ENCODE data around the gene AGAP1.

AGAP1 gene

DNA sequence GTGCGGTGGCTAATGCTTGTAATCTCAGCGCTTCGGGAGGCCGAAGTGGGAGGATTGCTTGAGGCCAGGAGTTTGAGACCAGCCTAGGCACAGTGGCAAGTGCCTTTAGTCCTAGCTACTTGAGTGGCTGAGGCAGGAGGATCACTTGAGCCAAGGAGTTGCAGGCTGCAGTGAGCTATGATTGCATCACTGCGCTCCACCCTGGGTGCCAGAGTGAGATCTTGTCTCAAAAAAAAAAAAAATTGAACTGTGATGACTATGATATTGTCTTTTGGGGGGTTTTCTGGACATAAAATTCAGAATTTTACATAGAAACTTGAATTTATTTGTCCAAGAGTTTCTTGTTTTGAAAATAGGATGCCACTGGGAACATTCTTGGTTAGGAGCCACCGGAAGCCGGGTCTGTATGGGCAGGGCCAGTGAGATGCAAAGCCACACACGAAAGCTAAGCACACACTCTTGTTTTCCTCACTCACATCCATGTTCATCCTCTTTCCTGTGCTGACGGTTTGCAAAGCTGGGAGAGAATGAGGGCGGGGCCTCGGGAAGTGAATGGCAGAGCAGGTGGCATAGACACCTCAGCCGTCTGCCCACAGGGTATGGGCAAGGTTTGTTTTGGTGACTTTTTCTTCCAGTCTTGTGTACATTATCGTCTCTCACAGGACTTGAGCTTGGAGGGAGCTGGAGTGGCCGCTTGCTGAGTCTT is 12.6 kb downstream of the AGAP1 start:
- peak; percentile 26 for ATAC-seq (ENCODE audit: low read depth)
- Histone ChIP-seq H3K4me1 (ENCODE audit: insufficient read depth, poor library complexity, severe bottlenecking) (peaks cover 18% of the 10 kb centered on the region), H3K4me3 (ENCODE audit: severe bottlenecking) (no peak overlapping the region), H3K36me3 (ENCODE audit: low read depth) (no peaks in the 10 kb centered on the region), H3K9me3 (ENCODE audit: severe bottlenecking) (no peaks in the 10 kb centered on the region), H3K27ac (ENCODE audit: poor library complexity, severe bottlenecking) (peak overlapping the region; percentile 20), H3K27me3 (ENCODE audit: insufficient read depth, poor library complexity, severe bottlenecking) (no peaks in the 10 kb centered on the region)
- TF ChIP-seq, protein P1, sequence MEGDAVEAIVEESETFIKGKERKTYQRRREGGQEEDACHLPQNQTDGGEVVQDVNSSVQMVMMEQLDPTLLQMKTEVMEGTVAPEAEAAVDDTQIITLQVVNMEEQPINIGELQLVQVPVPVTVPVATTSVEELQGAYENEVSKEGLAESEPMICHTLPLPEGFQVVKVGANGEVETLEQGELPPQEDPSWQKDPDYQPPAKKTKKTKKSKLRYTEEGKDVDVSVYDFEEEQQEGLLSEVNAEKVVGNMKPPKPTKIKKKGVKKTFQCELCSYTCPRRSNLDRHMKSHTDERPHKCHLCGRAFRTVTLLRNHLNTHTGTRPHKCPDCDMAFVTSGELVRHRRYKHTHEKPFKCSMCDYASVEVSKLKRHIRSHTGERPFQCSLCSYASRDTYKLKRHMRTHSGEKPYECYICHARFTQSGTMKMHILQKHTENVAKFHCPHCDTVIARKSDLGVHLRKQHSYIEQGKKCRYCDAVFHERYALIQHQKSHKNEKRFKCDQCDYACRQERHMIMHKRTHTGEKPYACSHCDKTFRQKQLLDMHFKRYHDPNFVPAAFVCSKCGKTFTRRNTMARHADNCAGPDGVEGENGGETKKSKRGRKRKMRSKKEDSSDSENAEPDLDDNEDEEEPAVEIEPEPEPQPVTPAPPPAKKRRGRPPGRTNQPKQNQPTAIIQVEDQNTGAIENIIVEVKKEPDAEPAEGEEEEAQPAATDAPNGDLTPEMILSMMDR (IDR thresholded peaks at IDR 0.05; ENCODE audit: poor library complexity, severe bottlenecking), result no peak
- peak; percentile 29 for DNase-seq (ENCODE audit: low spot score)

DNA sequence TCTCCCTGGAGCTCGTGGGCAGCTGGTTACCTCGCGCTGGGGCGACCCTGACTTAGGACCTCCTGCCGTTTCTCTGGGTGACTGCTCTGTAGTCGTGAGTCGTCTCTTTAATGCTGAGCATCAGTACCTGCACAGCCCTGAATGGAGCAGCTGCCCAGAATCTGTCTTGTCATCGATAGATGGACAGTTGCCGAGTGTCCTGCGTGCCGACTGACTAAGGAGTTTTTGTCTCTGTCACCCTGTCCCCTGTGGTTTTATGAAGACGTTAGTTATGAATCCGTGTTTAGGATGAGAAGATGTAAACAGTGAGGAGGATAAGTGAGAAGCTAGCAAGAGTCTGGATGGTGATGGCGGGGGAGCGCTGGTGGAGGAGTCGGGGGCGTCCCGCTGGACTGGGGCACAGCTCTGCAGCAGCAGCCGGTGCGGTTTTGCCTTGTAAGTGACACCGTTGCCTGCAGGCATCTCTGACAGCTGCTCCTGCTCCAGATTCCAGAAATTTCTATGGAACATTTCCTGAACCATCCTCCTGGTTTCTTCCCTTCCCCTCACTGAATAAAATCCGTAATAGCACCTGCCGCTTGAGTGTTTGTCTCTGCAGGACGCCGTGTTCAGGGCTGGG is 13.3 kb downstream of the AGAP1 start:
- TF ChIP-seq, protein P1 (IDR thresholded peaks at IDR 0.05; ENCODE audit: poor library complexity, severe bottlenecking), result no peak
- H3K27ac ChIP-seq (ENCODE audit: poor library complexity, severe bottlenecking), result peak overlapping the region; percentile 20
- no peaks in the 10 kb centered on the region for H3K9me3 ChIP-seq (ENCODE audit: severe bottlenecking)
- no peak for ATAC-seq (ENCODE audit: low read depth)
- H3K27me3 ChIP-seq (ENCODE audit: insufficient read depth, poor library complexity, severe bottlenecking), result no peaks in the 10 kb centered on the region
- no peak overlapping the region for H3K4me3 ChIP-seq (ENCODE audit: severe bottlenecking)
- DNase-seq (ENCODE audit: low spot score), result no peak
- H3K4me1 ChIP-seq (ENCODE audit: insufficient read depth, poor library complexity, severe bottlenecking), result peaks cover 20% of the 10 kb centered on the region
- no peaks in the 10 kb centered on the region for H3K36me3 ChIP-seq (ENCODE audit: low read depth)

DNA sequence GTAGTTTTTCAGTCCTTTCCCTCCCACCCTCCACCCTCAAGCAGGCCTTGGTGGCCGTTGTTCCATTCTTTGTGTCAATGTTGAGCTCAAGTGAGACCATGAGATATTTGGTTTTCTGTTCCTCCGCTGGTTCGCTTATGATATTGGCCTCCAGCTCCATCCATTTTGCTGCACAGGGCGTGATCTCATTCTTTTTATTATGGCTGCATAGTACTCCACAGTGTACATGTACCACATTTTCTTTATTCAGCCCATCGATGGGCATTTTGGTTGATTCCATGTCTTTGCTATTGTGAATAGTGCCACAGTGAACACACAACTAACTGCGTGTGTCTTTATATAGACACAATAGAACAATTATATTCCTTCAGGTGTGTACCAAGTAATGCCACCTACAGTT is 14.1 kb downstream of the AGAP1 start:
- H3K36me3 ChIP-seq (ENCODE audit: low read depth), result no peaks in the 10 kb centered on the region
- no peaks in the 10 kb centered on the region for H3K9me3 ChIP-seq (ENCODE audit: severe bottlenecking)
- TF ChIP-seq, protein P1 (IDR thresholded peaks at IDR 0.05; ENCODE audit: poor library complexity, severe bottlenecking), result no peak
- no peaks in the 10 kb centered on the region for H3K27me3 ChIP-seq (ENCODE audit: insufficient read depth, poor library complexity, severe bottlenecking)
- peaks cover 20% of the 10 kb centered on the region for H3K4me1 ChIP-seq (ENCODE audit: insufficient read depth, poor library complexity, severe bottlenecking)
- H3K27ac ChIP-seq (ENCODE audit: poor library complexity, severe bottlenecking), result no peak overlapping the region
- ATAC-seq (ENCODE audit: low read depth) (no peak), DNase-seq (ENCODE audit: low spot score) (no peak)
- H3K4me3 ChIP-seq (ENCODE audit: severe bottlenecking), result no peak overlapping the region

DNA sequence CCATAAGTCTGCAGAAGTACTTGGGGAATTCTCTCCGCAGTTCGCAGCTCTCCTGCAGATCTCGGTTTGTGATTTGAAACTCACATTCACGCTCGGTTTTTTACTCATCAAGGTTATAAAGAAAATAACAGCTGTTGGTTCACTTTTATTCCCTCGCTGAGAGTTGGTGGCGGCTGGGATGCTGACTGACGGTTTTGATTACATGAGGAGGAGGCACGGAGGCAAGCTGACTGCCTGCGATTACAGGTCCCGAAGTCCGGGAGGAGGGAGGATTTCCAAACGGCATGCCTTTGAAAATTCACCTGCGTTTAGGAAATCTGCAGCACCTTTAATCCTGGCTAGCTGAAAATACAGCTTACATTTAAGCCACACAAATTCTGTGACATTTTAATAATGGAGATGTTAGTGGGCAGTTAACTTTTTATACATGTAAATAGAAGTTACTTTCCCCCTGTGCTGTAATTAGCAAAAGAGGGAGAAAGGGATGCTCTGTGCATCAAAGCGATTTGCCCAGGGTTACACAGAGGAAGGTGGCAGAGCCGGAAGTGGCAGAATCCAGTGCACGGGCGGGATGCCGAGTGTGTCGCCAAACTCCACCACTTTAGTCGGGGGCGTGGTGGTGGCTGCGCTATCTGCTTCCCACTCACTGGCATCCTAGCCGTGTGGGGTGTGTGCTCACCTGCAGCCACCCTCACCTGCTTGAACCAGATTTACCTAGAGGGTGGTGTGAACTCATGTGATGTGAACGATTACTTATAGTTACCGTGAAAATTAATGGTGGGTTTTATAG is 14.7 kb downstream of the AGAP1 start:
- H3K36me3 ChIP-seq (ENCODE audit: low read depth), result no peaks in the 10 kb centered on the region
- no peak for ATAC-seq (ENCODE audit: low read depth)
- H3K27me3 ChIP-seq (ENCODE audit: insufficient read depth, poor library complexity, severe bottlenecking), result no peaks in the 10 kb centered on the region
- peaks cover 20% of the 10 kb centered on the region for H3K4me1 ChIP-seq (ENCODE audit: insufficient read depth, poor library complexity, severe bottlenecking)
- H3K9me3 ChIP-seq (ENCODE audit: severe bottlenecking), result no peaks in the 10 kb centered on the region
- H3K27ac ChIP-seq (ENCODE audit: poor library complexity, severe bottlenecking), result no peak overlapping the region
- no peak for DNase-seq (ENCODE audit: low spot score)
- H3K4me3 ChIP-seq (ENCODE audit: severe bottlenecking), result no peak overlapping the region
- TF ChIP-seq, protein P1 (IDR thresholded peaks at IDR 0.05; ENCODE audit: poor library complexity, severe bottlenecking), result no peak

Data from RWPE2 (cell line).